Measurements from ENCODE around the gene RHOU.

Gene RHOU

GRCh38 chr1:228739826-228740225 is 4.5 kb downstream of the RHOU start:
- DNase-seq = no peak

- no peak for DNase-seq
These were observed 5.5 kb downstream of the RHOU start for GRCh38 chr1:228740543-228741317.

GRCh38 chr1:228742281-228742860 is 7.1 kb downstream of the RHOU start:
- DNase-seq = no peak

DNA sequence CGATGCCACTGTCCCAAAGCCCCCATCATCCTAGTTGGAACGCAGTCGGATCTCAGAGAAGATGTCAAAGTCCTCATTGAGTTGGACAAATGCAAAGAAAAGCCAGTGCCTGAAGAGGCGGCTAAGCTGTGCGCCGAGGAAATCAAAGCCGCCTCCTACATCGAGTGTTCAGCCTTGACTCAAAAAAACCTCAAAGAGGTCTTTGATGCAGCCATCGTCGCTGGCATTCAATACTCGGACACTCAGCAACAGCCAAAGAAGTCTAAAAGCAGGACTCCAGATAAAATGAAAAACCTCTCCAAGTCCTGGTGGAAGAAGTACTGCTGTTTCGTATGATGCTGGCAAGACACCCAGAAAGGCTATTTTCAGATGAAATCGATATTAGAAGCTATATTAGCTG is 8.1 kb downstream of the RHOU start:
- no peak for DNase-seq

DNA sequence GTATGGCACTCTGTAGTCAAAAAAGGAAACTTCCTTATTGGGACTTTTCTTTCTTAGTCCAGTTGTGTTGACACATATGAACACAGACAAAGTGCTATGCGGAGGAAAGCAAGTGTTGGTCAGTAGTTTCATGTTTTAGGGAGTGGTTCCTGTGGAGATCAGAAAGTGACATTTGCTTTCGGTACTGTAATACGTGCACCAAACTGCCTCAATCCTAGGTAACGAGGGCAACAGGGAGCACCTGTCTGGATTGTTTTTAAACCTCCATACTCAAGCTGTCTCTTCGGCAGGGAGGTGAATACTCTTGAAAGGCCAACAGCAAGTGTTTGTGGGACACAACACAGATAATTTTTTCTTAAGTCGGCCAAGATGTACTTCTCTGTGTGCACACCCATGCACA is 9.1 kb downstream of the RHOU start:
- DNase-seq = no peak

- DNase-seq = no peak
These were observed 9.6 kb downstream of the RHOU start for GRCh38 chr1:228744918-228745317.

DNA sequence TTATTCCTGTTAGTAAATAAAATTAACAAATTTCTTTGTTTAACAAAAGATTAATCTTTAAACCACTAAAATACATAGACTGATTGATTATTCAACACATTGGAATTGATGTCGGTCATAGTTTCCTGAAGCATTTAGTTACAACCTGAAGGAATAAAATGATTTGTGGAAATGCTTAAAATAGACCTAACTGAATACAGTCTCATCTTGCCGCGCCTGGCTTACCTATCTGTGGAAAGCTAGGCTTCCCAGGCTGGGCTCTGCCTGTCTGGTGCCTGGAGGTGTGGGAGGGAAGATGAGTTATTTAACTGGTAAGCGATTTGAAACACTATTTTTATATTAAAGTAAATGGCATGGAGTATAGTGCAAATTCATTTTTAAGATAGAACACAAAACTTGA is 10.2 kb downstream of the RHOU start:
- no peak for DNase-seq

- no peak for DNase-seq
These were observed 12.1 kb downstream of the RHOU start for GRCh38 chr1:228747301-228747935.

GRCh38 chr1:228748029-228748428 is 12.8 kb downstream of the RHOU start:
- DNase-seq = no peak

- no peak for DNase-seq
These were observed 13.2 kb downstream of the RHOU start for GRCh38 chr1:228748431-228748830.

DNA sequence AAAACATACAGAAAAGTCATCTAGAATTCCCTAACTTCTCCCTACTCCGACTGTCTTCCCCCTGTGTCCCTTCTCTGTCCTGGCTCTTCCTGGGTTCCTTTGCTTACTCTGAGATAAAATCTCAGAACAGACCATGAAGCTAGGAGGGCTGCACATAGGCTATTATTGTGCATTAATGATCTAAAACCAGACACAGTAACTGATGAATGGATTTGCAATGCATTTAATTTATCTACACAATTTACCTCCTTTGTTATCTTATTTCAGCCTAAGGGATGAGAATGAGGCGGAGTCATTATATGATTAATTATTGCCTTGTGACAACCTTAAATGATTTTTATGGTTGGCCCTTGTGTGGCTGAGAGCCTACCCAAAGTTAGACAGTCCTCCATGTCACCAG is 14.5 kb downstream of the RHOU start:
- DNase-seq = no peak

GRCh38 chr1:228750915-228751314 is 15.6 kb downstream of the RHOU start:
- no peak for DNase-seq

GRCh38 chr1:228751360-228752098 is 16.2 kb downstream of the RHOU start:
- no peak for DNase-seq

GRCh38 chr1:228752258-228752657 is 17.0 kb downstream of the RHOU start:
- DNase-seq = no peak

DNA sequence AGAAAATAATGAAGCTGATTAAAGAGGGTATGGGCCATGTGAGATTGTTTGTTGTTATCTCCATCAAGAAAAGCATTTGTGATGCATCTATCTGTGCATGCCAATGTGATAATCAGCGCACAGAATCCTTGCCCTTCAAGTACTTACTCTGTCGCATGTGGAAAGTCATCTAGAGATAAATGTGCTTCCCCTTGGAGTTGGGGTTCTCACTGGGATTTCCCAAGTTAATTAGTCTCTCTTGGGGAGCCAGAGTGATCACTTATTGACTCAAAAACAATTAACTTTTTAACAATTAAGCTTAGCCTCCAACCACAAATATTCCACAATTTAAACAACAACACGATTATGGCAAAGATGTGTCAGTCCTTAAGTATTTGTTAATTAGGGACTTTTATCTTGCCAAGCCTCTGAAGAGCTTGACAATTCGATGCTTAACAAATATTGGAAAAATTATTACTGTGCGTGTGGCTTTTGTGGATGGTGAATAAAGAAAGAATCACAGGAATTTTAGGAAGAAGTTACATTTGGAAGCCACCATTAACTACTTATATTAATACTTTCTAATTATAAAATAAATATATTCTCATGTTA is 17.5 kb downstream of the RHOU start:
- DNase-seq = no peak

DNA sequence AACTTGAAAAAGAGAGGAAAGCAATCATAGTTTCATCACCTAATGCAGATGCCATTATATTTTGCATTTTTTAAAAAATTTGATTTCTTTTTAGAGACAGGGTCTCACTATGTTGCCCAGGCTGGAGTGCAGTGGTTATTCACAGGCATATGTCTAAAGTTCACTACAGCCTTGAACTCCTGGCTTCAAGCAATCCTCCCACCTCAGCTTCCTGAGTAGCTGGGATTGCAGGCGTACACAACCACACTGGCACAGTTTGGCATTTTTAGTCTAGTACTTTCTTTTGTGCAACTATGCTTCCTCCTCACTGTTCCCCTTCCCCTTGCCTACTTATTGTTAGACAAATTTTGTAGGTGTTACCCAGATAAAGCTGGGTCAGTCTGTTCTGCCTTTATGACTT is 18.0 kb downstream of the RHOU start:
- DNase-seq = no peak

- DNase-seq = no peak
These were observed 18.6 kb downstream of the RHOU start for GRCh38 chr1:228753786-228754360.

GRCh38 chr1:228754646-228755268 is 19.5 kb downstream of the RHOU start:
- DNase-seq = no peak

- no peak for DNase-seq
These were observed 20.5 kb downstream of the RHOU start for GRCh38 chr1:228755800-228756199.

DNA sequence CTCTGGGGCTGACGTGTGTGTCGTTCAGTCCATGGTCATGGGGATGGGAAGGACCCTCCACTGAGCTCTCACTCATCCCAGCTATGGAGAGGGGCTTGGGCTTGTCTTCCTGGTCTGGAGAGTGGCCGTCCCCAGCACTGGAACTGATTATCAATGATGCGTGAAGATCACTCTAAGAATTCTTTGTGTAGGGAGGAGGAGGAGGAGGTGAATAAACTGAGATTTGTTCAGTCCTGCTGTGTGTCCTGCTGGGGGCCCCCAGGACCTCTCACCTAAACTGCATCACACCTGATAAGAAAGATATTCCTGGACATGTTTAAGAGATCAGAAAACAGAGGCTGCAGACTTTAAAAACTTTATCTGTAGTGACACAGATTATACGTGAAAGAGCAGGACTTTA is 21.2 kb downstream of the RHOU start:
- no peak for DNase-seq

GRCh38 chr1:228758447-228758846 is 23.2 kb downstream of the RHOU start:
- no peak for DNase-seq

- no peak for DNase-seq
These were observed 25.7 kb downstream of the RHOU start for GRCh38 chr1:228760979-228761378.
